Astrocyte (in vitro differentiated cells and primary cell): Measurements from ENCODE around the gene MEGF6.

ENCODE experiments used
- EZH2 ChIP-seq: IDR thresholded peaks from 2 replicates; pipeline ENCODE4 v1.6.1; 2012; ENCODE audit warnings: mild to moderate bottlenecking, low read length, inconsistent platforms; ENCODE audit not compliant: insufficient read depth
- TF ChIP-seq, protein P1 (sequence below): IDR thresholded peaks from 2 replicates; pipeline ENCODE4 v1.5.1; 2011; ENCODE audit warnings: low read depth, mild to moderate bottlenecking, inconsistent platforms, low read length, moderate library complexity; ENCODE audit not compliant: insufficient read depth

DNA sequence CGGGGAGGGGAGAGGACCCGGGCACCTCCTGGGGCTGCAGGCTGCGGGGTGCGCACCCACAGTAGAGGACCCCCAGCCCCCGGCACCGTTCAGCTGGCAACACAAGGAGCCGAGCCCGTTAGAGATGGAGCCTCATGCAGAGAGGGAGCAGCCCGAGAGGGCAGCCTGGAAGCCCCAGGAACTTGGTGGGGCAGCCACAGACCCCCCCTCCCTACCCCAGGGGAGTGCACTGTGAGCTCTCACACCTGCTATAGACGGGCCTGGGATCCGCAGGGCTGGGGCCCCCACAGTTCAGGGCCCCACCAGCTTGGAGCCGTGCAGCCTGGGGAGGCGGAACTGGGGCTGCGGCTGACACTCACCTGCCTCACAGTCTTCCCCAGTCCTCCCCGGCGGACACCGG lies 109.9 kb downstream of the MEGF6 start:
- TF ChIP-seq, protein P1, sequence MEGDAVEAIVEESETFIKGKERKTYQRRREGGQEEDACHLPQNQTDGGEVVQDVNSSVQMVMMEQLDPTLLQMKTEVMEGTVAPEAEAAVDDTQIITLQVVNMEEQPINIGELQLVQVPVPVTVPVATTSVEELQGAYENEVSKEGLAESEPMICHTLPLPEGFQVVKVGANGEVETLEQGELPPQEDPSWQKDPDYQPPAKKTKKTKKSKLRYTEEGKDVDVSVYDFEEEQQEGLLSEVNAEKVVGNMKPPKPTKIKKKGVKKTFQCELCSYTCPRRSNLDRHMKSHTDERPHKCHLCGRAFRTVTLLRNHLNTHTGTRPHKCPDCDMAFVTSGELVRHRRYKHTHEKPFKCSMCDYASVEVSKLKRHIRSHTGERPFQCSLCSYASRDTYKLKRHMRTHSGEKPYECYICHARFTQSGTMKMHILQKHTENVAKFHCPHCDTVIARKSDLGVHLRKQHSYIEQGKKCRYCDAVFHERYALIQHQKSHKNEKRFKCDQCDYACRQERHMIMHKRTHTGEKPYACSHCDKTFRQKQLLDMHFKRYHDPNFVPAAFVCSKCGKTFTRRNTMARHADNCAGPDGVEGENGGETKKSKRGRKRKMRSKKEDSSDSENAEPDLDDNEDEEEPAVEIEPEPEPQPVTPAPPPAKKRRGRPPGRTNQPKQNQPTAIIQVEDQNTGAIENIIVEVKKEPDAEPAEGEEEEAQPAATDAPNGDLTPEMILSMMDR, result no peak
- TF ChIP-seq EZH2, result no peak
